Kidney glomerular epithelial cell (primary cell): ENCODE data around the gene SSU72.
A peak's percentile ranks its signal among the peaks of the same experiment; 100 is the strongest.
"Not testable (repeated sequence)": the region's sequence is repeated elsewhere in the genome, so short reads cannot be mapped to it uniquely, and the experiment has no call there.

Experiments used
- DNase-seq: peaks from one replicate; lab custom pipeline; 2025; lab: John Stamatoyannopoulos, UW

The SSU72 gene

DNA sequence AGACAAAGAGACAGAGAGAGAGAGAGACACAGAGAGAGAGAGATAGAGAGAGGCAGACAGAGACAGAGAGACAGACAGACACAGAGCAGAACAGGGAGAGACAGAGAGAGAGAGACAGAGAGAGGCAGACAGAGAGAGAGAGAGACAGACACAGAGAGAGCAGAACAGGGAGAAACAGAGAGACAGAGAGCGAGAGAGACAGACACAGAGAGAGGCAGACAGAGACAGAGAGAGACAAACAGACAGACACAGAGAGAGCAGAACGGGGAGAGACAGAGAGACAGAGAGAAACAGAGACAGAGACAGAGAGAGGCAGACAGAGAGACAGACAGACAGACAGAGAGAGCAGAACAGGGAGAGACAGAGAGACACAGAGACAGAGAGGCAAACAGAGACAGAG is 20.7 kb upstream of the SSU72 start:
- DNase-seq, result not testable (repeated sequence)

DNA sequence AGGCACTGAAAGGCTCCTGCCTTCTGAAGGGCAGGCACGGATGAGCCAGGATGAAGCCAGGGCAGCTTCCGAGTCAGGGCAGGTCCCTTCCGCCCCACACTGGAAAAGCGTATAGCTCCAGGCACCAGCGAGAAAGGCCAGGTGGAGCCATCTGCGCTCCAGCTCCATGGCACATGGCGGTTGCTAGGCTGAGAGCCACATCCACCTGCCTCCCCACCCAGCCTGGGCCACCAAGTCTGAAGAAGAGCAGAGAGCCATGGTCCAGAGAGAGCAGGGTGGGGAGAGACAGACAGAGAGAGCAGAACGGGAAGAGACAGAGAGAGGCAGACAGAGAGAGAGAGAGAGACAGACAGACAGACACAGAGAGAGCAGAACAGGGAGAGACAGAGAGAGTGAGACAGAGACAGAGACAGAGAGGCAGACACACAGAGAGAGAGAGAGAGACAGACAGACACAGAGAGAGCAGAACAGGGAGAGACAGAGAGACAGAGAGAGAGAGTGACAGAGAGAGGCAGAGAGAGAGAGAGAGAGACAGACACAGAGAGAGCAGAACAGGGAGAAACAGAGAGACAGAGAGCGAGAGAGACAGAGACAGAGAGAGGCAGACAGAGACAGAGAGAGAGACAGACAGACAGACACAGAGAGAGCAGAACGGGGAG is 20.1 kb upstream of the SSU72 start:
- DNase-seq, result no peak

DNA sequence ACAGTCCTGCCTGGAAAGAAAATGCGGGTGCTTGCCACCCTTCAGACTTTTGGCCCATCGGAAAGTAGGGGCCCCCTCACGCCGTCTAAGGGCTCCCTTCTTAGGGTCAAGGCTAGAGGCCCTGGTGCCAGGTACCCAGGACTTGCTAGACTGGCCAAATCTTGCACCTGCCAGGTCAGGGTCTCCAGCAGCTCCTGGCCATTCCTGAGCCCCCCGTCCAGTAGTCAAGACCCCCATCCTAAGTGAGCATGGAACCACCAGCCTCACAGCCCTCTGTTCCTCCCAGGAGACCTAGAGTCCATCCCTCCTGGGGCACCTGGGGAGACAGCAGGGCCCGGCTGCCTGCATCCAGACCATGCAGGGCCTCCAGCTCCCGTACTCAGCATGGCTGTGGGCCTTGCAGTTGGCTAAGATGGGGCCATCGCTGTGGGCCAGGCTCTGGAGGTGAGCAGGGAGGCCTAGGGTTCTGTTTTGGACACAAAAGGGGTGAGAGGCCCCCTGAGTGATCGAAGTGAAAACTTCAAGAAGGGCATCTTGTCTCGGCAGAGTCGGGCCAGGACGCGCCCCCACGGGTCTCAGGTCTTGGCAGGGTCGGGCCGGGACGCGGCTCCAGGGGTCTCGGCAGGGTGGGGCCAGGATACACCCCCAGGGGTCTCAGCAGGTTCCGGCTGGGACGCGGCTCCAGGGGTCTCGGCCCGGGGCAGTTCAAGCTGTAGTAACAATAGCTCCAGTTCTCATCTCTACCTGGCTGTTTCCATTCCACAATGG is 19.4 kb upstream of the SSU72 start:
- no peak for DNase-seq

DNA sequence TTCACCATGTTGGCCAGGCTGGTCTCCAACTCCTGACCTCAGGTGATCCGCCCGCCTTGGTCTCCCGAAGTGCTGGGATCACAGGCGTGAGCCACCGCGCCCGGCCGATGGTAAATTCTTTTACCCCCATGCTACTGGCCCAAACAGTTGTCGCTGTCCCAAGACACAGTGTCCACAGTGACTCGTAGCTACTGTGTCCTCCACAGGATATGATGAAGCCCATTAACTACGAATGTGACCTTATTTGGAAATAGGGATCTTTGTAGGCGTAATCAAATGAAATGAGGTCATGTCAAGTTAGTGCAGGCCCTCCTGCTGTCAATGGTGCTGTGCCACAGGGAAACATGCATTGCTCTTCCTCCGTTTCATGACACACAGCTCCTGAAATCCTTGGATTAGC is 16.8 kb upstream of the SSU72 start:
- no peak for DNase-seq

DNA sequence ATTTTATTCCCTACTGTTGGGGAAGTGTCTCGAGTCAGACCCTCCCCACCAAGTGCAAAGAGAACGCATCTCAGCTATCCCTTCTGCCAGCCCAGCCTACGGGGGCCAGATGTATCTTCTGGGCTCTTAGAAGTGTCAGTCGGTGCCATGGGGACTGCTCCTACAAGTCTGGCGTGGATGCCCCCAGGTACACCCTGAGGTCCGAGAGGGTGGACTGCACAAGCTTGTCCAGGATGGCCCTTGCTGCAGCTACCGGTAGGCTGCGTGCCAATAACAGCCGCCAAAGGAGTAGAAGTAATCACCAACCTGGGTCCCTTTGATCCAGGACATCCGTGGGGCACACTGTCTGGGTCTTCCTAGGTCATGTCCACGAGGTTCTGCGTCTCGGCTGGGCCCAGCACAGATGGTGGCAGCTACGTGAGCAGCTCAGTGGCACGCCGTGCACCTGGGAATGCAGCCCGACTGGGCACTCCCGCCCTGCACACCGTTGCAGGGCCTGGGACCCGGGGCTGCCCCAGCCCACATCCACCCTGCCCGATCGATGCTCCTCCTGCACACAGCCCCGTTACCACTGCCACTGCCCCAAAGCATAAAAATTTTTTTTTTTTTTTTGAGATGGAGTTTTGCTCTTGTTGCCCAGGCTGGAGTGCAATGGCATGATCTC is 8.8 kb upstream of the SSU72 start:
- no peak for DNase-seq

DNA sequence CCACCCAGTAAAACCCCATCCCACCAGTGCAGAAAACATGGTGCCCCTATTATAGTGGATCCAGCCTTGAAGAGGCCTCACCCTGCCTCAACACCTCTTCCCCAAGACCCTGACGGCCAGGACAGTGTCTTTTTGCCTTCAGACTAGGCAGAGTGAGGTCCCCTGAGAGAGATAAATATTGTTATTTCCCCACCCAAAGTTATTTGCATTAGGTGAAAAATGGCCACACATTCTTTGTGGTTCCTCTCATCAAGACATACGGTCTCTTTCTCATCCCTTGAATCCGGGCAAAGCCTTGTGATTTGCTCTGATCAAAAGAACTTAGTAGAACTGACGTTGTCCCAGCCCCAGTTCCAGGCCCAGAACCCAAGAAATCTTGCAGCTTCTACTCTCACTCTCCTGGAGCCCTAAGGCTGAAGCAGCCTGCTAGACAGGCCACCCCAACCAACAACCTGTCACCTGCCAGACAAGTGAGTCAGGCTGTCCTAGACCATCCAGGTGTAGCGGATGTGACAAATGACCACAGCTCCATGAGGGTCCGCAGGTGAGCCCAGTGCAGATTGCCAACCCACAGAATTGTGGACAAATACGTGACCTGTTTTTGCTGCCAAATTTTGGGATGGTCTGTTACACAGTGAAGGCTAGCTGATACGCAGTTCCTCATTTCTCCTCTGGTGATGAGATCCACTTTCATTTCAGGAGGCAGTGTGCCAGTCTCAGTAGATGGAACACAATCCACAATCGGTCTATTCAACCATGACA is 8.1 kb upstream of the SSU72 start:
- no peak for DNase-seq

DNA sequence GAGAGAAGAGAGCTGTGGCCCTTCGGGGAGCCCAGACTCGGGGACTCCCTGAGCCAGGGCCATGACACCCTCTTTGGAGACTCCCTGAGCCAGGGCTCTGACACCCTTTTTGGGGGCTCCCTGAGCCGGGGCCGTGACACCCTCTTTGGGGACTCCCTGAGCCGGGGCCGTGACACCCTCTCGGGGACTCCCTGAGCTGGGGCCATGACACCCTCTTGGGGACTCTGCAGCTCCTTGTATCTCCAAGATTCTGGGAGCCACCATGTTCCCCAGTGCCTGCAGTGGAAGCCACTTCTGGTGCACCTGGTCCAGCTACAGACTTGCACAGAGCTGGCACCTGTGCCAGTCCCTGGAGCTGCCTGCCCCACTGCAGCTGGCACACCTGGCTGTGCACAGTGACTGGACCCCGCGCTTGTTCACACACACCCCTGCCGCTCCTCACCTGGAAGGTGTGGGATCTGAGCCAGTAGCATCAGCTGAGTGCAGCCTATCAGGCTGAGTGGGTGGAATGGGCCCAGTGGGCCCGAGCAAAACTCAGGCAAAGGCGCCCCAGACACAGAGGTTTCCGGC is 3.8 kb upstream of the SSU72 start:
- DNase-seq, result no peak

DNA sequence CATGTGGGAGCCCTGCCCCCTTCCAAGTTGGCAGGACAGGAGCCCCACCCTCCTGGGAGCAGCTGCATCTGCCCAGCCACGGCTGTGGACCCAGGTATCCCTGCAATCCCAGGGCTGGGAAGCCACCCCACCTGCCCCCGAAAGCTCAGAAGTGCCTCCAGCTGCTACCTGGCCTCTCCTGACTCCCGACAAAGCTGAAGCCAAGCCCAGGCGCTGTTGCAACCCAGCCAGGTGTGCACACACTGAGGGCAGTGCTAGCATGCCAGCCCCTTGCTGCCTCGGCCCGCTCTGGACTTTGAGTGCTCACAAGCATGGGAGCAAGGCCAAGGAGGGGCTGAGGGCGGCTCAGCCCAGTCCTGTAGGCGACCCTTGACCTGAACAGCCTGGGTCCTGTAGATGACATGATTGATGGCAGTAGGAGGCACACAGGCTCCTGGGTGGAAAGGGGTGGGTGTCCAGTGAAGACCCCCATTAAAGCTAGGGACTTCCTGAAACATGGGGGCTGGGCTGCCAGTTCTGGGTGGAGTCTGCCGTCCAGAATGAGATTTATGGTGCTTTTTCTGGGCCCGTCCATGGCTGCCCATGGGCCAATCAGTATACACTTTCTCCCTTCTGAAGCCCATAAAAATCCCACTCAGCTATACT is 2.8 kb upstream of the SSU72 start:
- no peak for DNase-seq

DNA sequence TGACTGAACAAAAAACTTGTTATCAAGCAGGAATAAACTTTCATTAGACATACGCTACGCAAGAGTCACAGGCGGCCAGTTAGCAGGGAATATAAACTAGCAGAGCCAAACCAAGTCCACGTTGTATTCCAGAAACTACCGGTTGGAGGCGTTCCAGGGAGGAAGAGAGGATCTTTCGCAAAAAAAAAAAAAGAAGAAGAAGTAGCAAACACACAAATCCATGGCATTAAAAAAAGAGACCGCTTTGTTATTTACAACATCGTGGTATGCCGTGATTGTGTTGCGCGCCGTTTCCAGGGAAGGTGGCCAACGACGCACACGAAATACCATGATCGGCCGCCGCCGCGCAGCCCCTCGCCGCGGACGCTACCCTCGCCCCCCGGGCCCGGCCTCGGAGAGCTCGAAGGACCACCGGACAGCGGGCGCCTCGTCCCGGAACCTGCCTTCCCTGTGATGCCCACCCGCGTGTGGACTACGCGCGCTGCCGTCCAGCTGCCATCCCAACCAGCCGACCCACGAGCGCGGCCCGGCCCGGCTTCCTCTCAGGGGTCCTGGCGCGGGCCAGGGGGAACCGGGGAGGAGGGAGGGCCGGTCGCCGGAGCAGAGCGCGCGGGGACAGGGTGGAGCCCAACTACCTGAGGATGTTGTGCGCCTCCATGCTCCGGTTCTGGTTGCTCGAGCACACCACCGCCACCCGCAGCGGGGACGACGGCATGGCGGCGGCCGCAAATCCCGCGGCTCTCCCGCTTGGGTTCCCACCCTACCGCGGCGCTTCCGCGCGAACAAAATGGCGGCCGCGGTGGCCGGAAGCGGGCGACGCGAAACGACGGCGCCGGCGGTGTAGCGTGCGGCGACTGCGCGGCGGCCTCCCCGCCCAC is 581 bp downstream of the SSU72 start:
- DNase-seq, result peak; percentile 50

DNA sequence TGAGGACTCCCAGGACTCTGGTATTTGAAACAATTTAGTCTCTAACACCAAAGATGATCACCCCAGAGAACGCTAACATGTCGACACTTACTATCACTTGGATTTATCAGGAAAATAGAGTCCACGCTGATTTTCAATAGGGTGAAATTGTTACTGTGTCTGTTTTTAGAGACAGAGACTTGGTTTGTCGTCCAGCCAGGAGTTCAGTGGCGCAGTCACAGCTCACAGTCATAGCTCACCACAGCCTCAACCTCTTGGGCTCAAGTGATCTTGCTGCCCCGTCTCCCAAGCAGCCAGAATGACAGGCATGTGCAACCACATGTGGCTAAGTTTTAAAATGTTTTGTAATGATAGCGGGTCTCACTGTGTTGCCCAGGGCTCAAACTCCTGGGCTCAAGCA is 5.3 kb downstream of the SSU72 start:
- DNase-seq, result no peak

DNA sequence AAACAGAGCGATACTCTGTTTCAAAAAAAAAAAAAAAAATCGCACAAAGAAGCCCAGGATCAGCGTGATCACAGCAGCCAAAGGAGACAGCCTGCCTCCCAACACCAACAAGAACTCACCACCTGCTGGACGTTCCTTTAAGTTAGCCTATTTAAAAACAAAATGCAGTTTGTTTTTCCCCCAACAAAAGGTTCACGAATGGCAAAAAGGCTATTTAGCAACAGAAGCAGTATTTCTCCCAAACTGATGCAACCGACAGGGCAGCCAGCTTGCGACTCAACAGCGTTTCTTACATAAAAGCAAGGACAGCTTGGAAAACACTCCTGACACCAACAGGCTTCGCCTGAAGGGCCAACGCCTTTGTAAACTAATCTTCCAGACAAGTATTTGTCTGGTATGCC is 6.8 kb downstream of the SSU72 start:
- DNase-seq, result no peak

DNA sequence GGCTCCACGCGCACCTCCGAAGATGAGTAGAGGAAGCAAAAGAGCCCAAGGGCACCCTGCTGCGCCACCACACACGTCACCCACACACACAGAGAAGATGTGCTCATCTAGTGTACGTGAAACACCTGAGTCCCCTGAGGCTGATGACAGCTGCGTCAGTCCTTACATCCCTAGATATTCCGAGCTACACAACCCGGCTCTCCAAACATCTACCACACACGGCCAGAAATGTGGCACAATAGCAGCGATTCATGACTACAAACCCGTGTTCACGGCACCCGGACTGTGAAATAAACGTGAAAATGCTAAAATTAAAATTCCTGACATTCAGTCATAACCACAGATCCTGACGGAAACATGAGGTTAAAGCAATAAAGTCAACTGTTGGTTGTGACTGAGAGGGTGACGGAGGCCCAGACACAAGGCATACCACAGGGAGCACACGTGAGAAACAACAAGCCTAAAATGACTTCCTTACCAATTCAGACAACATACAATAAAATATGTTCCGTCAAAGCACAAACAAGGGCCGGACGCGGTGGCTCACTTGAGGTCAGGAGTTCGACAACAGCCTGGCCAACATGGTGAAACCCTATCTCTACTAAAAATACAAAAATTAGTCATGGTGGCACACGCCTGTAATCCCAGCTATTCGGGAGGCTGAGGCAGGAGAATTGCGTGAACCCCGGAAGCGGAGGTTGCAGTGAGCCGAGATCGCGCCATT is 7.3 kb downstream of the SSU72 start:
- no peak for DNase-seq

DNA sequence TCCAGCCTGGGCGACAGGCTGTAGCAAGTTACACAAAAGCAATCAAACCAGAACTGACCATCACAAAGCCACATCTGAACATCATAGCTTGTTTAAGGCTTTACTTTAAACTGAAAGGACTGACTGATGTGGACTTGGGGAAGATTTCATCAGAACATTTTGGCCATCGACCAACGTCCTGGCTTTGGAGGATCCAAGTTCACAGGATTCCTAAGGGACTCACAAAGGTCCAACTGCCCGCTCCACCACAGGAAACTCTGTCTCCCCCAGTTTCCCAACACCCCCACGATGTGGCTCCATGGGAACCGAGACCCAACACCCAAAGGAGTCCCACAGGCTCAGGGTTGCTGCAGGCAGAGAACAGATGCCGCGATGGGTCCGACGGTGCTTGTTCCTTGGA is 9.3 kb downstream of the SSU72 start:
- DNase-seq, result no peak

DNA sequence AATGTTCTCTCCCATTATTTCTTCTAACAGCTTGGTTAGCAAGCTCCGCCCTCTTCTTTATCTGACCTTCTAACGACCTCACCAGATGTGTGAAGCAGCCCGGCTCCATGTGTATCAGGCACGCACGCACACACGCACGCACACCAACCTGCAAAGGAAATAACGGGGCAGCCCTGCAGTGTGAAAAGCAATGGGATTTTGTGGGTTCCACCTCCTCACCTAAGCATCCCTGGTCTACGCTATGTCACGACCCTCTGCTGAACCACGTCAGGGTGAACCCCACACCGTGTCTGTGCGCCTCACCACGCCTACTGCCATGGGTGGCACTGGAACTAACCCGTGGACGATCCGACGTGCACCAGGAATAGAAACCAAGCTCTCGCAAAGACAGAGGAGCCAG is 10.4 kb downstream of the SSU72 start:
- no peak for DNase-seq

DNA sequence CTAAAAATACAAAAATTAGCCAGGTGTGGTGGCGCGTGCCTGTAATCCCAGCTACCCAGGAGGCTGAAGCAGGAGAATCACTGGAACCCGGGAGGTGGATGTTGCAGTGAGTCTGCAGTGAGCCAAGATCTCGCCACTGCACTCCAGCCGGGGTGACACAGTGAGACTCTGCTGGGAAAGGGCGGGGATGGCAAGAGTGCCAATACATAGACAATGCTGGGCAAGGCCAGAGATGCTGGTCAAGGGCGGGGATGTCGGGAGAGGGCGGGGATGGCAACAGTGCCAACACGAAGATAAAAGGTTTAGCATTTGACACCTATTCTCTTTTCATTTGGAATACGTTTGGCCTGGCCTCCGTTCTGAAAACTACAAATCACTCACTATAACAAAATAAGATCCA is 11.0 kb downstream of the SSU72 start:
- no peak for DNase-seq

DNA sequence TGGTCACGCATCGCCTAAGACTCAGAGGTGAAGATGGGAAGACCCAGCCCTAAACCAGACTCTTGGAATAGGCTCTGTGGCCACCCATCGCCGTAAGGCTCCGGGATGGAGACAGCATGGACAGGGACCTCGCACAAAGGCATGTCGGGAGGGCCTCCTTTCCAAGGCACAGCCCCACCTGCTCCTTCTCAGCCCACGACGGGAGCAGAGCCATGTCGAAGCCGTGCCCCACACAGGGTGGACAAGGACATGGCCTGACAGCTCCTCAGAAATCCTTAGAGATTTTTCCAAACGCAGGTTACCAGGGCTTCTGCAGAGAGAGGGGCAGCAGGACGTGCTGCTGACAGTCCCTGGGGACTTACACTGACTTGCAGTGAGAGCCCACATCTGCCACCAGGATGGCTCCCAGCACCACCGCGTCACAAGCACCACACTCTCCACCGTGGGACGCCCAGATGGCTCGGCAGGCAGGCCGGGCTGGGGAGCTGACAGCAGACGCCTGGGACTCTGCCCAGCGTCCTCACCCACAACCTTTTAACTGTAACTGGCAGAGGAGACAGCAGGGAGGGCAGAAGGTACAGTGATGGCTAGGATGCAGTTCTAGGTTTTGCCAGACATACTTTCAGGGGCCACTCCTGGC is 12.0 kb downstream of the SSU72 start:
- DNase-seq, result no peak

DNA sequence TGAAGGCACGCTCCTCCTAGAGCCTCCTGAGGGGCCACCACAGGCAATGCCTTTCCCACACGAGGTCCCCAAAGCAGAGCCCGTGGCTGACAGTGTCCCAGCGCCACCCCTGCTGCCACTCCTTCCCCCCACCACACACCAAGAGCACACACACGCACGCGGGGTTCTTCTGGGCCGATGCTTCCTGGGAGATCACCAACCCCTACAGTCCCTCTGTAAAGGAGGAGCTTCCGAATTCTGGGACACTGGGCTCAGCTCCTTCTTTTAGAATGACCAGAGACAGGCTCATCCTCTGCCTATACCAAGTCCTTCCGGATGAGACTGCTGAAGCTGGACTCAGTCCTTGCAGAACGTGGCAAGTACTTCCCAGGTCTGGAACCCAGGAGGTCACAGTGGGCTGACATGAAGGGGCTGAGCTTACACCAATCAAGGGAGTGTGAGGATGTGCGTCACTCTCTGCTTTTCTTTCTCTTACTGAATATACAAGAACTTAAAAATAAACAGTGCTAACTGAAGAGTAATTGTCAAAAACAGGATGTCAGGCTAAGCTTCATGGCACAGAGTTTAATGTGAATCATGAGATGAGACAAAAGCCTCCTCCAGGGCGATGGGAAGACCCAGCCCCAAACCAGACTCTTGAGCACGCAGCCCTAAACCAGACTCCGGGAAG is 12.7 kb downstream of the SSU72 start:
- DNase-seq, result no peak

DNA sequence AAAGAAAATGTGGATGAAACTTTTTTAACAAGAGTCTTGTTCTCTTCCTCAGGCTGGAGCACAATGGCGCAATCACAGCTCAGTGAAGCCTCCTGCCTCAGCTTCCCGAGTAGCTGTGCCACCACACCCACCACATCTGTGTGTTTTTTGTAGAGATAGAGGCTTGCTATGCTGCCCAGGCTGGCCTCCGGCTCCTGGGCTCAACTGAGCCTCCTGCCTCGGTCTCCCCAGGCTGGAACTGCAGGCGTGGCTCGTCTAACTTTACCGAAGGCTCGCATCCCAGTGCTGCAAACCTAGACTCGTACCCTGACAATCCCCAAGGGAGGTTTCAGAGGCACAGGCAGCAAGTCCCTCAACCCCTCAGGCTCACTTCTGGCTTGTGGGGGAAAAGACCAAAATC is 14.5 kb downstream of the SSU72 start:
- no peak for DNase-seq

DNA sequence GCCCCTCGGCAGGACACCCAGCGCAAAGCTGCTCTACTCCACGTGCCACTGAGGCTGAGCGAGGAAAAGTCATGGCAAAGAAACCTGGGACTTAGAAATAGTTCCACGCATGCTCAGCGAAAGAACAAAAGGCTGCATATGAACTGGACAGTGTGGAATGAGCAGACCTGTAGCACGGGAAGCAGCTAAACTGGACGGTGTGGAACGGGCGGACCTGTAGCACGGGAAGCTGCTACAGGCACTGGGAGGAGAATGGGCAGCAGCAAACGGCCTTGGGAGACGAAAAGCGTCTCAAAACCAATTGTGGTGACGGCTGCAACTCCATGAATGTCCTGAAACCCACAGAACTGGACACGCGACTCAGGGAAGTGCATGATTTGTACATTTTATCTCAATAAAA is 15.6 kb downstream of the SSU72 start:
- no peak for DNase-seq
